Left renal pelvis (tissue), 4 donors: ENCODE measurements around the gene AMPD2. TPM values are rescaled to one million over a fixed set of nuclear protein-coding genes. Genes with fewer than 3 reads are reported as not detected.

Experiments
- DNase-seq, 4 donors: peaks; one replicate each; pipeline ENCODE4 v3.0.0-alpha.2; 2013; ENCODE audit warnings: low read depth in 4 of 4, low spot score in 3 of 4
- polyA plus RNA-seq, 4 donors: library from polyadenylated mRNA; unstranded; fragments of 120-200 nt; gene quantifications; one replicate each; pipeline ENCODE4 v1.2.1, GENCODE V29; 2013; ENCODE audit not compliant: insufficient read length in 4 of 4

The AMPD2 gene
- polyA plus RNA-seq, result 10 to 100 TPM; 40.7 to 62.4 (median 53.7) TPM

DNA sequence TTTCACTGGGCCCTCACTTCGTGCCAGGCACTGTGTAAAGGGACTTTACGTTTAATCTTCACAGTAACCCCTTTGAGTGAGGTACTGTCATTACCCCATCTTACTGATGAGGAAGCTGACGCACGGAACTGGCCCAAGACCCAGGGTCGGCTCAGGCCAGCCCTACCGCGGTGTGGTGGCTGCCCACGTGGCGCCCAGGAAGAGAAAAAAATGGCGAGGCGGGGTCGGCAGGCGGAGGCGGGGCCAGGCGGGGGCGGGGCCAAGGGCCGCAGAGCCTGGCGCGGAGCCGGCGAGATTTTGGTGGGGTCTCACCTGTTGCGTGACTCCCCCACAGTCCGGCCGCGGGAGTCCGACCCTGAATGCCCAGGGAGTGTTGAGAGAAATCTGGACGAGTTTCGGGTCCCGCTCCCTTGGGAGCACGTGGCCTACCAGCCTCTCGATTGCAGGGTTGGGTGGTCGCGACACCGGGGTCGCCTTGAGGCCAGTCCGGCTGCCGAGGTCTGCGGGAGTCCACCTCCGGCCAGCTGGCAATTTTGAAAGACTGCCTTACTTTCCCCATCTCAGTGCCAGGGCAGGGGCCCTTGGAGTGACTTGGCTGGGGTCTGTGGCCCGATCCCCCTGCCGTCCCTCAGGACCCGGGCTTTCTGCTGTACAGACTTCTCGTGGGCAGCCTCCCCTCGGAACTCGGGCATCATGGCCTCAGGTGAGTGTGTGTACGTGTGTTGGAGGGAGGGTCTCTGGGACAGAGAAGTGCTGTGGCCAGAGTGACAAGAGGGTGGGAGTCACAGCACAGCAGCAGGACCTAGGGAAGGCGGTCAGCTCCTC is at the start of gene AMPD2, which contains the start of gene GNAT2:
AMPD2 (plus strand) TSS at position 262 of the 825 bp plus-strand sequence. CDS start 1,339 bp downstream, outside the sequence.
GNAT2 (minus strand) TSS at position 41 of the 825 bp plus-strand sequence. CDS start 6,746 bp downstream, outside the sequence.
- DNase-seq, result no peak

DNA sequence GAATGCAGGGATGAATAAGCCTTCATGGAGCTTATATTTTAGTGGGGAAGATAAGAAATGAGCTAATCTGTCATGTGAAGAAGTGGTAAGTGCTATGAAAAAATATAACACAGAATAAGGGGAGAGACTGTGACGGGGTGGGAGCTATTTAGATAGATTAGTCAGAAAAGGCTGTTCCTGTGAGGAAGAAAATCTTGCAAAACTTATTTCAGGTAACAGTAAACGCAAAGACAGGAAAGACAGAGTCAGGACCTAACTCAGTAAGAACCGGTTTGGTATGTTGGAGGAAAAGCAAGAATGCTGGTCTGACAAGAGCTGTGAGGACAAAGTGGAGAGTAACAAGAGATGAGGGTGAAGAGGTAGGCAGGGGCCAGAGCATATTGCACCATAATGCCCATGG is 49.2 kb upstream of the AMPD2 start:
- DNase-seq, result no peak

DNA sequence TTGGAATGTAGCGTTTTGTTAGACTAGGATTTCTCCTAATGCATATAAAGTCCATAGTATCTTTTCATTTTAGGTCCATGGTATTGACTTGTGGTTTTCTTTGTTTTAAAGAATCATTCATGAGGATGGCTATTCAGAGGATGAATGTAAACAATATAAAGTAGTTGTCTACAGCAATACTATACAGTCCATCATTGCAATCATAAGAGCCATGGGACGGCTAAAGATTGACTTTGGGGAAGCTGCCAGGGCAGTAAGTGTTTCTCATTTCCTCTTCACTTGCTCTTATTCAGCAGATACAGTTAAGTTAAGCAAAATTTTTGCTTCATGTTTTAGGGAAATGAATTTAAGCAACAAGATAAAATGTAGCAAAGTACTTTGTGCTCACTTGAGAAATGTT is 45.9 kb upstream of the AMPD2 start:
- DNase-seq, result no peak

DNA sequence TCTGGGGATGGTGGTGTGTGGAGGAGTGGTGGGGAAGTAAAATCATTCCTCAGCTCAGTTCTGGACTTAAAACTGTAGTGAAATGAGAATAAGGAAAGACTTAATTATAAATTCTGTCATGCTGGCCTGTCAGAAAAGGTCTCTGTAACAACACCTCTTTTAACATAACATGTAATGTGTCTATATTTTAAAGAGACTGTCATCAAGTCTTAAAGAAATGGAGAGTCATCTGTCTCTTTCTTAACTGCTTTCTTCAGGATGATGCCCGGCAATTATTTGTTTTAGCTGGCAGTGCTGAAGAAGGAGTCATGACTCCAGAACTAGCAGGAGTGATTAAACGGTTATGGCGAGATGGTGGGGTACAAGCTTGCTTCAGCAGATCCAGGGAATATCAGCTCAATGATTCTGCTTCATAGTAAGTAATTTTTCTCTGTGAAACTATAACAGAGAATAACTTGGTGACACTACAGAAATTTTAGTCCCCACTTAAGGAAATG is 40.6 kb upstream of the AMPD2 start:
- no peak for DNase-seq

DNA sequence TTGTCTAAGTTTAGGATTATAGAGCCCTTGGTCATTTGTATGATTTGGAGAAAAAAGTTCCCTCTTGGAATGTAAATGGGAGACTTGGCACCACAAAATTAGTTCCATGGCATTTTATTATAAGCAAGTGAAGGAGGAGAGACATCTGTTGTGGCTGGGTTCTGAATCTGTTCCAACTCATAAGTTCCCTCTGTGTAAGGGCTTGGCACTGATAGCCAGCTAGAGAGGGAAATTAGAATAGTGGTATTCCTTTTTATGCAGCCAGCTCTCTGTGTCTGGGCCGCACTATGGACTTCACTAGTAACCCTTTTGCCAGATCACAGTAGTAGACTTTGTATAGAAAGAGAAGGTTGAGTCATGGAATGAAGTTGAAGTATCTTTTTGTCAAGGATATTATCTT is 40.1 kb upstream of the AMPD2 start:
- DNase-seq, result no peak

DNA sequence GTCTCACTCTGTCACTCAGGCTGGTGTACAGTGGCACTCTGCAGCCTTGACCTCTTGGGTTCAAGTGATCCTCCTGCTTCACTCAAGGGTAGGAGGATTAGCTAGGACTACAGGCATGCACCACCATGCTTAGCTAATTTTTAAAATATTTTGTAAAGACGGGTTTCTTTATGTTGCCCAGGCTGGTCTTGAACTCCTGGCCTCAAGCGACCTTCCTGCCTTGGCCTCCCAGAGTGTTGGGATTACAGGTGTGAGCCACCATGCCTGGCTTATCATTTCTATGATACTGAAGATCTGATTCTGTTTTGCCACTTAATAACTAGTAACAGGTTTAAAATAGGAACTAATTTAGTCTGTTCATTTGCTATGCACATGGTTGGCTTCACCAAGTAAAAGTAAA is 37.6 kb upstream of the AMPD2 start:
- no peak for DNase-seq

DNA sequence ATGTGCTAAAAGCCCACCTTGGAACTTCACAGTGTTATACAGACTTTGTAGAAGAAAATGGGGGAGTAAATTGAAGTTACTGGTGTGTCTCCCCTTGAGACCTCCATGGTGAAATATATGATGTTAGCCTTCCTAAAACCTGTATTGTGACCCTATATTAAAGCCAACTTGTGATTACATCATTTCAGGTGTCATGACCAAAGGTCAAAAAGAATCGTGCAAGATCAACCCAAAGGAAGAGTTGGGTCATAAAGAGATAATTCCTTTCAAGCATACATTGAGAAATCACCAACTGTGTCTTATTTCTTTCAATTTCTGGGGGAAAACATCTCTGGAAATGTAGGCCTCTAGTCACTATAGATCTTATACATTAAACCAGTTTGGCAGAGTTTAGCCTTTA is 34.9 kb upstream of the AMPD2 start:
- DNase-seq, result no peak

DNA sequence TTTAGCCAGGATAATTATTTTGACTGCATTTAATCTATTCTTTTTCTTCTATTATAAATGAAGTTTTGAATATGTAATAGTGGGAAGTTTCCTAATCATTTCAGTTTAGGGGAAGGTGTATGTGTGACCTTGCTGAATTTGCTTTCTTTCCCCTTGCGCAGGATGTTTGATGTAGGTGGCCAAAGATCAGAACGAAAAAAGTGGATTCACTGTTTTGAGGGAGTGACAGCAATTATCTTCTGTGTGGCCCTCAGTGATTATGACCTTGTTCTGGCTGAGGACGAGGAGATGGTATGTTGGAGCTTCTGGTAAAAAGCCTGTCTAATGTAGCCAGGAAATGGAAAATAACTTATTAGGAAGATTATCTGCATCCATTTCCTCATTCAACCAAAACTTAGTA is 33.6 kb upstream of the AMPD2 start:
- no peak for DNase-seq

DNA sequence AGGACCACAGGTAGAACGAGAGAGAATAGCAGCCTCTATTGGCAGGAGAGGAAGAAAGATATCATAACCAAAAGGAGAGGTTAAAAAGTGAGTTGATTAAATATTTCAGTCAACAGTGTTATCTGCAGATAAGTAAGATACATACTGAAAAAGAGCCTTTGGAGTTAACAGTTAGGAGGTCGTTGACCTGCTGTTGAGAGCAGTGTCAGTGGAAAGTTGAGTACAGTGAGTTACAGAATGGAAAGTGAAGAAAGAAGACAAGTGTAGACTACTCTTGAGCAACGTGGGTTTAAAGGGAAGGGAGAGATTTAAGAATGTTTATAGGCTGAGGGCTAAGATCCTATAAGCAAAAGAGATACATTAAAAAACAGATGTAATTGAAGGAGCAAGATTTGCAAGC is 30.5 kb upstream of the AMPD2 start:
- DNase-seq, result no peak

DNA sequence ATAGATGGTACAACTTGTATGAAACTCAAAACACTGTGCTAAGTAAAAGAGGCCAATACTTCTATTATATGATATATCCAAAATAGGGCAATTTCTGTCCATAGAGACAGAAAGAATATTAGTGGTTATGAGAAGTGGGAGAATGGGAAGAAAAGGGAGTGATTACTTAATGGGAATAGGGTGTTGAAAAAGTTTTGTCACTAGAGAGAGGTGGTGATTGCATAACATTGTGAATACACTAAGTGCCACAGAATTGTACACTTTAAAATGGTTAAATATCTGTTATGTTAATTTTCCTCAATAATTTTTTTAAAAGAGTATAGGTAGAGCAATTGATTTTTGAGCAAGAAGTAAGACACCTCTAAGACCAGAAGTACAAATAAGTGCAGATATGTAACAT is 30.0 kb upstream of the AMPD2 start:
- DNase-seq, result no peak

DNA sequence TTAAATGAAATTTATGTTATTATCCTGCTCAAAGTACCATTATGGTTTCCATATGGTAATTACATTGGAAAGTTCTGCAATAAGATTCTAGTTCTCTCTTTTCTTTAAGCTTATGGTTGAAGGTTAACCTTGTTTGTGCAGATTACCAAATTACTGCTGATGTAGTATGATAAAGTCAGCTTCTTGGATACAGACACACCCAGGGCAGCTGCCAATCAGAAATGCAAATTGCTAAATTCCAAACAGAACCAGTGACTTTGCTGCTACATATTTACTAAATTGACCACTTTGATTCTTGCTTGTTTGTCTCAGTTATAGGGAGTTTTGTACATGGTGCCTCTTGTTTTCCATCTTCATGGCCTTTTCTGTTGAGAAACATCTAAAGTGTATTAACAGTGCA is 26.7 kb upstream of the AMPD2 start:
- no peak for DNase-seq

DNA sequence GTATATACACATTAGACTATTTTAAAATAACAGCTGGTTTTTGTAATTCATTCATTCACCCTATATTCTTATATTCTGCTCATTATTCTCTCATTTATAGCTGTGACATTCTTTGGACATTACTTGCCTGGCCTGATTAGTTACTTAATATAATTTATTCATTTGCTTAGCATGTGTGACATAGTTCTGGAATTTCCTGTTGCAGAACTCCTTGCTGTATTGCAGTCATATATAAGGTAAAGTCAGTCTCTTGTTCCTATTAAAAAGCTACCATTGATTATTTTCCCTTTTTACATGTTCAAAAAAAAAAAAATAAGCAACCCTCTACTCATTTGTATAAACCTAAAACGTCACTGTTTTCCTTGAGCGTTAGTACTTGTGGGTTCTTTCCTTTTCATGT is 24.1 kb upstream of the AMPD2 start:
- DNase-seq, result no peak

DNA sequence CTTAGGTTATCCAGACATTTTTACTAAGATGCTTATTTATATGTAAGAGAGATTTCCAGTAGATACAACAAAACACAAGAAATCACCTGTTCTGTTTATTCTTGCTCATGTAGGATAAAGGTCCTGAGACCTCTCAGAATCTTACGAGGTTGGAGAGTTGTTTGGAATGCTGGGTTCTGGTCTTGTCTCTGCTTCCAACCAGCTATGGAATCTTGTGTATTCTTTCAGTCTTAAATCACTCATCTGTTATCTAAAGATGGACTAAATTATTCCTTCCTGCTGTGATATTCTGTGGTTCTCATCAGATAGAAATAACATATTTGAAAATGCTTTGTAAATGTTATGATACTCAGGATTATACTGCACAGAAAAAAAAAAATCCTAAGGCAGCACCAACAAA is 21.5 kb upstream of the AMPD2 start:
- DNase-seq, result no peak

DNA sequence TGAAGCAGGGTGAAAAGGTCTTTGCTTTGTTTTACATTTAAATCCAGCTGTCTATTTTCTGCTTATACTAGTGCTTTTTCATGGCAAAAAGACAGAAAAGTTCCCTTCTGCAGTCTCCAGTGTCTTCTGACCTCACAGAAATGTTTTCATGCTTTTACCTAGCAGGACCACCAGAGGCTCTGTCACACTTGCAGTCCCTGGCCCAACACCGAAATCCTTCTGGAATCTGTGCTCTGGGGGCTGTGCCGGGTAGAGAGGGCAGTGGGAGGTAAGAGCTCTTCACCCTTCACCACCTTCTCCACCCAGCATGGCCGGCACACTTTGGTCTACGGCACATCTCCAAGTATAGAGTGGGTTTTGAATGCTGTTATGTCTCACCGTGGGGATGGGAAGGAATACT is 21.0 kb upstream of the AMPD2 start:
- DNase-seq, result no peak

DNA sequence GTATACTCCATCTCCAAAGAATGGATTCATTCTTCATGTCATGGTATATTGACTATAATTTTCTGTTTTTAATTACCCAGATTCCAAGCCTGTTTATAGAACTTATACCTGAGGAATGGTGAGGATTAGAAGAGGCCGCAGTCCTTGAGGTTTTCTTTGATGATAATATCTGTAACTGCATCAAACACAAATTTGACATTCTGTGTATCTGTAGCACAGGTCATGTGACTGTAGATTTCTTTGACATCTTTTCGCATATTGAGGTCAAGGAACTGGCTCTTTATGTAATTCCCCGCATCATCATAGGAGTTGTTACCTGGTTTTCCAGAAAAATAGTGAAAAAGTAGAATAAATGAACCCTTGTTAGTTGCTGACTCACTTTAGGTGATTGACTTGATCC is 16.4 kb upstream of the AMPD2 start:
- DNase-seq, result no peak

DNA sequence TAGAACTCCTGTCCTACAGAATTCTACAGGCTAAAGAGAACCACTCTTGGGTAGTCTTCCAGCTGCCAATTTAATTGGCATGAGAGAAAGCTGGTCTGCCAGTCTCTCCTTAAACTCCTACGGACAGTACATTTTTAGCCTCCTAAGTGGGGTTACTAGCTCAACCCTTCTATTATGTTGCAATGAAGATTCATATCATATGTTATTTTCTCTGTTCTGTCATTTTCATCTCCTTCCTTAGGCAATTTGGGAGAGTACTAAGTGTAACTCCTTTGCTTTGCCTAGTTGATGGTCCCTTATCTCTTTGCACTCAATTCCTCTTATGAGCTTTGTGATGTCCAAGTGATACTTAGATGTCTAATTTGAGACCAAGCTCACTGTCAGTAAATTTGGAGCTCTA is 14.3 kb upstream of the AMPD2 start:
- no peak for DNase-seq

DNA sequence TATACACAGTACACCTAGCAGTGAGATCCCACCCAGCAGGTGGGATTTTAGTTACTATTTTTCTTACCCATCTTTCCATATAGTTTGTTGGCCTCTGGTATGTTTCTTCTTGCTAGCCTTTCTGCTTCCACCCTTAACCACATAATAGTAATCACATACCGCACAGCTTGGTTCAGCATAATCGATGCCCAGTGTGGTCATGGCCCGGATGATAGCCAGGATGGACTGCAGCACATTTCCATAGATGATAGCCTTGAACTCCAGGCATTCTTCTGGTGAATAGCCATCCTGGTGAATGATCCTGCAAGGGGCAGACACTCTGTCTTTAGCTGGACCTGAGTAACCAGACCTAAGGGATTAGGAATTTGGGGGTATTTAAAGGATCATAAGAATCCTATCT is 9.8 kb upstream of the AMPD2 start:
- DNase-seq, result no peak

DNA sequence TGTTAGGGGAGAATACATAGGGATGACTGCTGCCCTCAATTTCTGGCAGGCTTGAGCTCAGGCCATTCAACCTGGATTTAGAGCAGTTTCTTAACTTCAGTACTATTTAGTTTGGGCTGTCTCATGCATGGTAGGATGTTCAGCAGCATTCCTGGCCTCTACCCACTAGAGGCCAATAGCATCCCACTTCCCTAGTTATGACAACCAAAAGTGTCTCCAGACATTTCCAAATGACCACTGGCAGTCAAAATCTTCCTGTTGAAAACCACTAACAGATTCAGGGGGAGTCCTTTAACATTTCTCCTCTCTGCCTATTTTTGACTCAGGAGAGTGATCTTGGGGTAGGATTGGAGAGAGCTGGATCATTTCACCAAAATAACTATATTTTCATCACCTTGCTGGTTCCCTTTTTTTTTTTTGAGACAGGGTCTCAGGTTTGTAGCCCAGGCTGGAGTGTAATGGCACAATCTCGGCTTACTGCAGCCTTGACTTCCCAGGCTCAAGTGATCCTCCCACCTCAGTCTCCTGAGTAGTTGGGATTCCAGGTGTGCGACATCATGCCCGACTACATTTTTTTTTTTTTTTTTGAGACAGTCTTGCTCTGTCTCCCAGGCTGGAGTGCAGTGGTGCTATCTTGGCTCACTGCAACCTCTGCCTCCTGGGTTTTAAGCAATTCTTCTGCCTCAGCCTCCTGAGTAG is 8.9 kb upstream of the AMPD2 start:
- DNase-seq, result no peak

DNA sequence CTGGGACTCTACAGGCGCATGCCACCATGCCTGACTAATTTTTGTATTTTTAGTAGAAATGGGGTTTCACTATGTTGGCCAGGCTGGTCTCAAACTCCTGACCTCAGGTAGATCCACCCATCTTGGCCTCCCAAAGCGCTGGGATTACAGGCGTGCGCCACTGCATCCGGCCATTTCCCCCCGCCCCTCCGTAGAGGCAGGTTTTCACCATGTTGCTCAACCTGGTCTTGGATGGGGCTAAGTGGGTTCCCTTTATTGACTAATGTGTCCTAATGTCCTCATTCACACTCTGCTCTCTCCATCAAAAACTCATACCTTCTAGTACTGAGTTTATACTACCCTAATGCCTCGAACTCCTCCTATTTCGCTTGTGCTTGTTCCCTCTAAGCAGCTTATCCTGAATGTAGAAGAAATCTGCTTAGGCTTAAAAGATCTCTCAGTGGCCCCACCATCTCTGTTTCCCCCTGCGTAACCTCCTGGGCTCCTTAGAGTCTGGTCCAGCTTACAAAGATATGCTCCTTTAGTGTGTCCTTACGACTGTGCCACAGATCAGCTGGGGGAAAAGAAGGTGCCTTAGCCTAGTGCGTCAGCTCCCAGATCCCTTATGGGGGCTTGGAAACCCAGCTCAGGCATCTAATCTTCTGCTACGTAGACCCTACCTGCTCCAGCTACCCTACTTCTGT is 8.2 kb upstream of the AMPD2 start:
- DNase-seq, result no peak

DNA sequence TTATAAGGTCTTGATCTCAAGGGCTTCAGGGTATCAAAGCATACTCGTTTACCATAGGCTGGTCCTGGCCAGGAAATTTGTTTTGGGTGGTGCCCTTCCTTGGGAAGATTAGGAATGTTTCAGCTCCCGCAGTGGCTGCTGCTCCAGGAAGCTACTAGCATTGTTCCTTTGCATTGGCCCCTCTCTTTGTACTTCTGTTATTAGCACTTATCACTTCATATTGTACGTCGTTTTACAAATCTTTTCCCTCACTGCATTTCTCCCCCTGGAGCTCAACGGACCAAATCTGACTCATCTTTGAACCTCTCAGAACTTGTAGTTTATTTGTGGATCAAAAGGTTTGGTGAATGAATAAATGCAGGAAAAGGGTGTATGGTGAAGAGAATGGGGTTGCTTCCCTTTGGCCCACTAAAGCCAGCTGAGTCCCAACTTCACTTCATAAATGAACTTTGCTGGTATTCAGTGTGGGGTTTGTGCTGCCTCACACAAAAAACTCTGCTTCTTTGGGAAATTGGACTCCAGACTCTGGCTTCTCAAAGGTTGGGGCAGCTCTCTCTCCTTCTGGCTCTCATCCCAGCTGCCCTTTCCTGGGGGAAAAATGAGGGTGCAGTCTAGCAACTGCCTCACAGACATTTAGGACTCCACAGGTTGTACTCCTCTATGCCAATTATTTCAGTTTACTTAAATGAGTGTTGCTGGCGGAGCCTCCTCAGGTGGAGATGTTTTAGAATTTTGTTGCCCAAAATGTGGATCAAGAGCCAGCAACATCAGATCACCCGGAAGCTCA is 6.1 kb upstream of the AMPD2 start:
- DNase-seq, result no peak

DNA sequence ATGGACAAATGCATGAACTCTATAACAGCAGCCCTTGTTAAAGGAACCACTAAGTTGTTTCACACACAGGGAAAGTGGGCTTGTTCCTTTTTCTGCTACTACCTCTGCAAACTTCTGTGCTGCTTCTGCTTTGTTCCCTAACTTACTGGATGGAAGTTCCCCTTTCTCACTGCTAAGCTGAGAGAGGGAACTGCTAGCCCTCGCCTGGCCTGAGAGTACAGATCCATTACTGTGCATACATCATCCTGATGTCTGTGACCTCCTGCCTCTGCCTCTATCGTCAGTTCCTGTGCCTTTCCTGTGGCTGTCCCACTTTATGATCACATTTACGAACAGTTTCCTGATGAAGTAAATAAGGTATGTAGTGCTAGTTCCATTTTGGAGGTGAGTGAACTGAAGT is 3.8 kb upstream of the AMPD2 start:
- DNase-seq, result no peak
